Measurements from ENCODE around the gene LCN2. TPM values are rescaled to one million over a fixed set of nuclear protein-coding genes. Genes with fewer than 3 reads are reported as not detected.

LCN2 gene
- total and polyA plus RNA-seq, 12 donors: 0.33 to 48.2 (median 1.2) TPM; not detected in 3

- Histone ChIP-seq H3K4me3 (no peak overlapping the region), H3K9me3 (replicated peaks in 1 of 3) (no peaks in the 10 kb centered on the region), H3K27me3 (no peaks in the 10 kb centered on the region), H3K4me1 (replicated peaks in 1 of 2) (peaks cover 24 to 33% of the 10 kb centered on the region in 2 donors), H3K36me3 (replicated peaks in 1 of 2) (peaks cover 0 to 62% of the 10 kb centered on the region in 2 donors), H3K27ac (peak overlapping the region; percentile 44 to 92 (median 87))
- 44 to 51% (median 46%) methylated on average over 7 to 8 of the region's 8 CpGs for WGBS, 4 donors
- intact Hi-C loops (cut with DNase I): no loop called here
- peak in 5 of 7 donors; percentile 36 to 58 (median 51) for DNase-seq
- TF ChIP-seq POLR2A (IDR thresholded peaks at IDR 0.05) (peak in 1 of 2 donors; percentile 59), CTCF (IDR thresholded peaks at IDR 0.05) (no peak)
These were observed 25.9 kb downstream of the LCN2 start for GRCh38 chr9:128175102-128175563.

- no peak overlapping the region for H3K4me3 ChIP-seq
- peak overlapping the region; percentile 44 to 92 (median 87) for H3K27ac ChIP-seq
- no peaks in the 10 kb centered on the region for H3K9me3 ChIP-seq (replicated peaks in 1 of 3)
- DNase-seq: peak in 3 of 7 donors; percentile 36 to 56 (median 36)
- peaks cover 0 to 64% of the 10 kb centered on the region in 2 donors for H3K36me3 ChIP-seq (replicated peaks in 1 of 2)
- no peaks in the 10 kb centered on the region for H3K27me3 ChIP-seq
- H3K4me1 ChIP-seq (replicated peaks in 1 of 2): peaks cover 24 to 33% of the 10 kb centered on the region in 2 donors
- intact Hi-C loops (cut with DNase I): no loop called here
- WGBS, 4 donors: 55 to 95% (median 90%) methylated on average over 1 to 2 of the region's 2 CpGs
- TF ChIP-seq CTCF (IDR thresholded peaks at IDR 0.05) (no peak), POLR2A (IDR thresholded peaks at IDR 0.05) (no peak)
These were observed 26.5 kb downstream of the LCN2 start for GRCh38 chr9:128175726-128176125.

GRCh38 chr9:128178806-128179431 lies 29.7 kb downstream of the LCN2 start:
- 97 to 98% (median 97%) methylated on average over 6 to 11 of the region's 11 CpGs for WGBS, 4 donors
- intact Hi-C loops (cut with DNase I): no loop called here
- H3K36me3 ChIP-seq (replicated peaks in 1 of 2): peaks cover 0 to 81% of the 10 kb centered on the region in 2 donors

GRCh38 chr9:128180001-128180400 lies 30.7 kb downstream of the LCN2 start:
- intact Hi-C loops (cut with DNase I): no loop called here
- 91 to 96% (median 93%) methylated on average over 7 to 8 of the region's 8 CpGs for WGBS, 4 donors
- Histone ChIP-seq H3K4me1 (replicated peaks in 1 of 2) (peaks cover 19 to 26% of the 10 kb centered on the region in 2 donors), H3K27me3 (no peaks in the 10 kb centered on the region), H3K27ac (no peak overlapping the region), H3K36me3 (replicated peaks in 1 of 2) (peaks cover 0 to 82% of the 10 kb centered on the region in 2 donors), H3K9me3 (replicated peaks in 1 of 3) (no peaks in the 10 kb centered on the region), H3K4me3 (no peak overlapping the region)
- TF ChIP-seq CTCF (IDR thresholded peaks at IDR 0.05) (no peak), POLR2A (IDR thresholded peaks at IDR 0.05) (no peak)
- DNase-seq: peak in 1 of 7 donors; percentile 13

More at GRCh38 chr9:128178806-128179431, 29.7 kb downstream of the LCN2 start:
- Histone ChIP-seq H3K27ac (no peak overlapping the region), H3K9me3 (replicated peaks in 1 of 3) (no peaks in the 10 kb centered on the region), H3K4me3 (no peak overlapping the region), H3K4me1 (replicated peaks in 1 of 2) (peaks cover 19 to 33% of the 10 kb centered on the region in 2 donors), H3K27me3 (no peaks in the 10 kb centered on the region)
- TF ChIP-seq POLR2A (IDR thresholded peaks at IDR 0.05): no peak
- no peak for TF ChIP-seq CTCF (IDR thresholded peaks at IDR 0.05)
- DNase-seq: peak in 1 of 7 donors; percentile 14

Measured in adrenal gland (tissue), 12 donors.